GM13976 (cell line): ENCODE measurements around the gene GTPBP1.

Source experiments
- DNase-seq: peaks from one replicate; pipeline ENCODE4 v3.0.0; 2012; ENCODE audit warnings: low spot score
- in situ Hi-C: fragments of 300-500 bp; cut with MboI; formaldehyde crosslinking; loops from one replicate; pipeline ENCODE4 v1.12.0; 2022; ENCODE audit warnings: low sequenced_read_pairs, mixed read lengths, inconsistent platforms; ENCODE audit not compliant: unreplicated experiment
- TF ChIP-seq, protein P1 (sequence below): IDR thresholded peaks from 2 replicates; pipeline ENCODE4 v1.5.1; 2012; ENCODE audit warnings: borderline replicate concordance, mild to moderate bottlenecking; ENCODE audit not compliant: insufficient read depth; ENCODE audit errors: extremely low read depth, missing control alignments, control extremely low read depth

GTPBP1 gene

DNA sequence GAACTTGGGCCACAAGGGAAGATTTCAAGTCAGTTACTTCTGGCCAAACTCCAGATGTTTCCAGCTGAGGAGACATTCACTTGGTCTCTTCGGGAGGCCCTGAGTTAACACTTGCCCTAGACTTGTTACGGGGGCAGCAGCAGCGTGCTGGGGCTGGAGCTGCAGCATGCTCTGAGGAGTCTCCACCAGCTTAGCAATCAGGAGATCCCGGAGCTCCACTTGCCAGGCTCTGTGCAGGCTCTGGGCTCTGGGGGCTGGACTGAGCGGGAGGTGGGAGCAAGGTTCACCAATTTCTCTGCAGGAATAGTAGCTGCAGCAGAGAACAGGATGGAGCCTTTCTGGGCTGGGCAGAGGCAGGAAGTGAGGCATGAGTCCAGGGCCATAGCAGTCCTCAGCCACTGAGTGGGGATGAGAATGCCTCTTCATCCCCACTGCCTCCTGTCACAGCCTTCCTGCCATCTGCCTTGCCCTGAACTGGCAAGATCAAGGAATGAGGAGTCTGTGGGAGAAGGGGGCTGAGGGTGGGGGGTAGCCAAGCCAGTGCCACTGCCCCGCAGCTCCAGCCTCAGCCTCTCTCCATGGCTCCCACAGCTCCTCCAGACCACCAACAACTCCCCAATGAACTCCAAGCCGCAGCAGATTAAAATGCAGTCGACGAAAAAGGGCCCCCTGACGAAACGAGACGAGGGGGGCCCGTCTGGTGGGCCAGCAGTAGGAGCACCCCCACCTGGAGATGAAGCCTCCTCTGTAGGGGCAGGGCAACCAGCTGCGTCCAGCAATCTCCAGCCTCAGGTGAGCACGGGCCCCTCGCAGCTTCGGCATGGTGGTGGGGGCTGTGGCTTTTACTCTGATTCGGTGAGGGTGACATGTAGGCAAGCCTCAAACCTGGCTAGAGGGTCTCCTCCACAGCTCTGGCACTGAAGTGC lies 23.4 kb downstream of the GTPBP1 start:
- in situ Hi-C loops, result no loop called here
- TF ChIP-seq, protein P1, sequence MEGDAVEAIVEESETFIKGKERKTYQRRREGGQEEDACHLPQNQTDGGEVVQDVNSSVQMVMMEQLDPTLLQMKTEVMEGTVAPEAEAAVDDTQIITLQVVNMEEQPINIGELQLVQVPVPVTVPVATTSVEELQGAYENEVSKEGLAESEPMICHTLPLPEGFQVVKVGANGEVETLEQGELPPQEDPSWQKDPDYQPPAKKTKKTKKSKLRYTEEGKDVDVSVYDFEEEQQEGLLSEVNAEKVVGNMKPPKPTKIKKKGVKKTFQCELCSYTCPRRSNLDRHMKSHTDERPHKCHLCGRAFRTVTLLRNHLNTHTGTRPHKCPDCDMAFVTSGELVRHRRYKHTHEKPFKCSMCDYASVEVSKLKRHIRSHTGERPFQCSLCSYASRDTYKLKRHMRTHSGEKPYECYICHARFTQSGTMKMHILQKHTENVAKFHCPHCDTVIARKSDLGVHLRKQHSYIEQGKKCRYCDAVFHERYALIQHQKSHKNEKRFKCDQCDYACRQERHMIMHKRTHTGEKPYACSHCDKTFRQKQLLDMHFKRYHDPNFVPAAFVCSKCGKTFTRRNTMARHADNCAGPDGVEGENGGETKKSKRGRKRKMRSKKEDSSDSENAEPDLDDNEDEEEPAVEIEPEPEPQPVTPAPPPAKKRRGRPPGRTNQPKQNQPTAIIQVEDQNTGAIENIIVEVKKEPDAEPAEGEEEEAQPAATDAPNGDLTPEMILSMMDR, result no peak
- no peak for DNase-seq

GRCh38 chr22:38729946-38730345 lies 24.2 kb downstream of the GTPBP1 start:
- no peak for DNase-seq
- in situ Hi-C loops, result no loop called here
- TF ChIP-seq, protein P1, result no peak

DNA sequence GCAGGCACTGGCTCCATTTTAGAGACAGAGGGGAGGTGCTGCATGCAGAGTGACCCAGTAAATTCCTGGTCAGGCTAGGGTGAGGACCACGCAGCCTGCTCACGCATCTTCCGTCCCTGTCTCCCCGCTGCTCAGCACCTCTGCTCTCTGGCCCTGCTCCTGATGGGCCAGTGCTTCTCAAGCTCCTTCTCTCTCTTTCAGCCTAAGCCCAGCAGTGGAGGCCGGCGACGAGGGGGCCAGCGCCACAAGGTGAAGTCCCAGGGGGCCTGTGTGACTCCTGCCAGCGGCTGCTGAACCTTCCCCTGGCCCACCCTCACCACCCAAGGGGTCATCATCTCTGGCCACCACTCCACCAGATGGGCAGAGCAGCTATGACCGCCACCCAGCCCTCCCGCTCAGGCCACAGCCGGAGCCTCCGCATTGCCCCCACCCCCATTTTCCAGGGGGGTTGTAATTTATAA lies 24.7 kb downstream of the GTPBP1 start:
- no peak for DNase-seq
- TF ChIP-seq, protein P1, result no peak

GRCh38 chr22:38731703-38732161 lies 26.0 kb downstream of the GTPBP1 start:
- in situ Hi-C loops, result no loop called here
- TF ChIP-seq, protein P1, result no peak
- DNase-seq, result peak; percentile 37

More for the DNA sequence above, 24.7 kb downstream of the GTPBP1 start:
- in situ Hi-C loops, result no loop called here

DNA sequence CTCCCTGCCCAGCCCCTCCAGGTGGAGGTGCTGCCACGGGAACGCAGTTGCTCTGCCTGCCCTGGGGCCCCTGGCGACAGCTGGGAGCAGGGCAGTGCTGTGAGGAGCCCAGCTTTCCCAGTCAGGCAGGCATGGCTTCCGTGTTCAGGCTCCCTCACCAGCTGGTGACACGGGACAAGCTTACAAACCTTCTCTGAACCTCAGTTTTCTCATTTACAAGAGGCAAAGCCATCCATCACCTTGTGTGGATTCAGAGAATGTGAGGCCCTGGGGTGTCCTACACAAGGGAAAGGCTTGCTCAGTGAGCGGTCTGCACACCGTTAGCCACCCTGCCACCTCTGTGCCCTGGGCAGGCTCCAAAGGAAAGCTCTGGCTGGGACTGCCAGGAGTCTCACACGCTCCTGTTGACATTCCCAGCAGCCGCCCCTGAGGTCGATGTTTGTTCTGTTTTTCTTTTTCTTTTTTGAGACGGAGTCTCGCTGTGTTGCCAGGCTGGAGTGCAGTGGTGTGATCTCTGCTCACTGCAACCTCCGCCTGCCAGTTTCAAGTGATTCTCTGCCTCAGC lies 26.6 kb downstream of the GTPBP1 start:
- peak; percentile 36 for DNase-seq
- in situ Hi-C loops, result no loop called here
- TF ChIP-seq, protein P1, result no peak

DNA sequence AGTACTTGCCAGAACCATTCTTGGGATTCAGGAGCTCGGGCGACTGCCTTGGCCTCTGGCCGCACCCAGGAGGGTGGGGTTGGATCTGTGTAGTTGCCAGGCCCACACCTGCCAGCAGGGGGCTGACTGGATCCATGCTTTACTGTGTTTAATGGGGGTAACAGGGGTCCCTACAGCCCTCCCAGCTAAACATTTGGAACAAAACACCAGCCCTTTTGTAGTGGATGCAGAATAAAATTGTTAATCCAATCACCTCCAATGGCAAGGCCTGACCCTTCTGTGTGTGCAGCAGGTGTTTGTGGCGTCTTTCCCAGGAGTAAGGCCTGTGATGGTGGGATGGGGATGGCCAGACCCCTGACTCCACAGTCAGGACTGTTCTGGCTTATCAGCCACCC lies 27.6 kb downstream of the GTPBP1 start:
- DNase-seq, result peak; percentile 77
- TF ChIP-seq, protein P1, result peak; percentile 57
- in situ Hi-C loops, result no loop called here
